Measurements from ENCODE around the gene CLBA1. TPM values are rescaled to one million over a fixed set of nuclear protein-coding genes. Genes with fewer than 3 reads are reported as not detected.

CLBA1 gene
- total and polyA plus RNA-seq, 2 donors from 2014 or later = 13.2 to 22.6 TPM

DNA sequence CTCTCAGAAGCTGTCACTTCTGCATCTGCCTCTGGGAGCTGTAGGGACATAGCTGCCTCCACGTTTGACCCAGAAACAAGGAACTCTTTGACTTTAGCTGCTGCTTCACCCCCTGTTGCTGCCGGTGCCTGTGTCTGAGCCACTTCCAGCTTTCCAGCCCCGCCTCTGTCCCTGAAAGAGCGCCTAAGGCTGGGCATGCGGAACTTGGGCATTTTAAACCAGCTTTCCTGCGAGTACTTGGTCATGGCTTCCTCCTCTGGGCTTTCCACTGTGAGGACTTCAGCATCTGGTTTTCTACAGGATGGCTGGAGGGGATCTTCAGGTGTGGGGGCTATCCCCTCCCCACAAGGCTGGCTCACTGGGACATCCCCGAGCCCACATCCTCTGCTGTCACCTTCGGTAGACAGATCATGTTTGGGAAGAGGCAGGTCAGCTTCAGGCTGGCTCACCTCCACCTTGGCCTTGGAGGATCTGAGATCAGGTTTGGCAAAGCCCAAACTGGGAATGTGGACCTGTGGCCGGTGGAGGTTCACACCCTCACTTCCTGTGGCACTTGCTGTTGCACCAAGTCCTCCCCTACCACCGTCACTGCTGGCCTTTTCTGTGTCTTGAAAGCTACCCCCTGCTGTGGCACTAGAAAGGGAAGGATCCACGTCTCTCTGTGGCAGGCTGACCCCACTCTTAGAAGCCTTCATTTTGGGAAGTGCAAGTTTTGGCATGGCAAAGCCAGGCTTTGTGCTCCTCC lies 45.8 kb upstream of the CLBA1 start:
- Histone ChIP-seq H3K9ac (ENCODE audit: low read length in 3 of 3) (no peak overlapping the region), H3K27me3 (ENCODE audit: control insufficient read depth, insufficient read depth, low read length) (no peaks in the 10 kb centered on the region), H3K27ac (ENCODE audit: low read depth in 2 of 2, low read length in 2 of 2) (no peak overlapping the region), H3K4me1 (ENCODE audit: control insufficient read depth in 2 of 3, insufficient read depth in 2 of 3, low read depth in 1 of 3, low read length in 3 of 3) (no peaks in the 10 kb centered on the region), H3K9me3 (ENCODE audit: control insufficient read depth in 2 of 3, insufficient read depth in 1 of 3, low read length in 3 of 3) (no peaks in the 10 kb centered on the region), H3K4me3 (ENCODE audit: low read length in 3 of 3) (no peak overlapping the region), H3K36me3 (ENCODE audit: control insufficient read depth in 2 of 3, insufficient read depth in 3 of 3, low read length in 3 of 3) (no peaks in the 10 kb centered on the region)
- intact Hi-C loops (cut with DNase I) = no loop called here
- peak in 1 of 5 donors; percentile 48 for DNase-seq
- TF ChIP-seq, protein P1, sequence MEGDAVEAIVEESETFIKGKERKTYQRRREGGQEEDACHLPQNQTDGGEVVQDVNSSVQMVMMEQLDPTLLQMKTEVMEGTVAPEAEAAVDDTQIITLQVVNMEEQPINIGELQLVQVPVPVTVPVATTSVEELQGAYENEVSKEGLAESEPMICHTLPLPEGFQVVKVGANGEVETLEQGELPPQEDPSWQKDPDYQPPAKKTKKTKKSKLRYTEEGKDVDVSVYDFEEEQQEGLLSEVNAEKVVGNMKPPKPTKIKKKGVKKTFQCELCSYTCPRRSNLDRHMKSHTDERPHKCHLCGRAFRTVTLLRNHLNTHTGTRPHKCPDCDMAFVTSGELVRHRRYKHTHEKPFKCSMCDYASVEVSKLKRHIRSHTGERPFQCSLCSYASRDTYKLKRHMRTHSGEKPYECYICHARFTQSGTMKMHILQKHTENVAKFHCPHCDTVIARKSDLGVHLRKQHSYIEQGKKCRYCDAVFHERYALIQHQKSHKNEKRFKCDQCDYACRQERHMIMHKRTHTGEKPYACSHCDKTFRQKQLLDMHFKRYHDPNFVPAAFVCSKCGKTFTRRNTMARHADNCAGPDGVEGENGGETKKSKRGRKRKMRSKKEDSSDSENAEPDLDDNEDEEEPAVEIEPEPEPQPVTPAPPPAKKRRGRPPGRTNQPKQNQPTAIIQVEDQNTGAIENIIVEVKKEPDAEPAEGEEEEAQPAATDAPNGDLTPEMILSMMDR (IDR thresholded peaks at IDR 0.05; ENCODE audit: borderline replicate concordance, extremely low read depth, insufficient read depth) = no peak
- no peak for FAIRE-seq

DNA sequence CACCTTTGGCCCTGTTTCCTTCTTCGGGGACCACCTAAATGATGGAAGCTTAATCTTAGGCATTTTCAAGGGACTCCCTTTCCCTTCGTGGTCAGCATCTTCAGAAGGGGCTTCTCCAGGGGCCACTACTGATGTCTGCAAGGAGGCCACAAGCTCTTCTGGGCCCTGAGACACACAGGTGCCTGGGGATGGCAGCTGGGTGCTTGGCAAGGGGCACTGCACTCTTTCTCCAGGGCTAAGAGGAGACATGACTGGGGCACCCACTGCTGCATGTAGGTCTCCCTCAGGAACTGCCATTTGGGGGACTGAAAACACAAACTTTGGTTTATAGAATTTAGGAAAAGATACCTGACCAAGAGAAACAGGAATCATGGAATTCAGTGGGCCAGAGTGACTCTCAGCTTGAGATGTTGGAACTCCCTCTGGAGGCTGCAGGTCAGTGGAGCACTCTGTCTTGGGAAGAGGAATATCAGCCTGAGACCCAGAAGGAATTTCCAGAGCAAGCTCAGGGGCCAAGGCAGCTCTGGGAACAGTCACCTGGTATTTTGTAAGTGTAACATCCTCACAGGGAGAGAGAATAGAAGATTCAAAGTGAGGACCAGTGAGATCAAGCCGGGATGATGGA lies 45.0 kb upstream of the CLBA1 start:
- Histone ChIP-seq H3K9ac (ENCODE audit: low read length in 3 of 3) (no peak overlapping the region), H3K27me3 (ENCODE audit: control insufficient read depth, insufficient read depth, low read length) (no peaks in the 10 kb centered on the region), H3K9me3 (ENCODE audit: control insufficient read depth in 2 of 3, insufficient read depth in 1 of 3, low read length in 3 of 3) (no peaks in the 10 kb centered on the region), H3K36me3 (ENCODE audit: control insufficient read depth in 2 of 3, insufficient read depth in 3 of 3, low read length in 3 of 3) (no peaks in the 10 kb centered on the region), H3K27ac (ENCODE audit: low read depth in 2 of 2, low read length in 2 of 2) (no peak overlapping the region), H3K4me1 (ENCODE audit: control insufficient read depth in 2 of 3, insufficient read depth in 2 of 3, low read depth in 1 of 3, low read length in 3 of 3) (no peaks in the 10 kb centered on the region), H3K4me3 (ENCODE audit: low read length in 3 of 3) (no peak overlapping the region)
- FAIRE-seq (no peak), DNase-seq (peak in 2 of 5 donors; percentile 29 to 44)
- TF ChIP-seq, protein P1 (IDR thresholded peaks at IDR 0.05; ENCODE audit: borderline replicate concordance, extremely low read depth, insufficient read depth) = no peak
- intact Hi-C loops (cut with DNase I) = no loop called here

DNA sequence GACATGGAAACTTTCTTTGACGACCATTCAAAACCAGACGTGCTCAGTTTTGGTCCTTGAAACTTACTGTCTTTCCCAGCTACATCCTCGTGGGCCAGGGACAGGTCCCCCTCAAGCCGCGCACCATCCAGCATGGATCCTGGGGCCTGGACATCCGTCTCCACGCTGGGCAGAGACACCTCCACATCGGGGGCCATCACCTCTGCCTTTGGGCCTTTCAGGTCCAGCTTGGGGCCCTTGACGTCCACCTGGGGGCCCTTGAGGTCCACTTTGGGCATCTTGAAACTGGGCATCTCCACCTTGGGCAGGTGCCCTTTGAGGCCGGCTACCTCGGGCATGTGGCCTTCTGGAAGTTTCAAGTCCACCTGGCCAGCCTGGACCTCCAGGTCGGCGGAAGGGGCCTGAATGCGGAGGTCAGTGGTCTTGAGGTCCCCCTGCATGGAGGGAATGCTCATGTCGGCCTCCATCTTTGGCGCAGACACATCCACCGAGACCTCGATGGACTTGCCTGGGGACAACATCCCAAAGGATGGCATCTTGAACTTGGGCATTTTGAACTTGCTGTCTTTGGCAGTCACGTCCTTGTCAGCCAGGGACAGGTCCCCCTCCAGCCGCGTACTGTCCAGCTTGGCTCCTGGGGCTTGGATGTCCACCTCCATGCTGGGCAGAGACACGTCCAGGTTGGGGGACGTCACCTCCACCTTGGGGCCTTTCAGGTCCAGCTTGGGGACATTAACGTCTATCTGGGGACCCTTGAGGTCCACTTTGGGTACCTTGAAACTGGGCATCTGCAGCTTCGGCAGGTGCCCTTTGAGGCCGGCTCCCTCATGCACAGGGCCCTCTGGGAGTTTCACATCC lies 43.9 kb upstream of the CLBA1 start:
- TF ChIP-seq, protein P1 (IDR thresholded peaks at IDR 0.05; ENCODE audit: borderline replicate concordance, extremely low read depth, insufficient read depth) = no peak
- no peaks in the 10 kb centered on the region for H3K4me1 ChIP-seq (ENCODE audit: control insufficient read depth in 2 of 3, insufficient read depth in 2 of 3, low read depth in 1 of 3, low read length in 3 of 3)
- intact Hi-C loops (cut with DNase I) = no loop called here
- no peak overlapping the region for H3K27ac ChIP-seq (ENCODE audit: low read depth in 2 of 2, low read length in 2 of 2)
- H3K4me3 ChIP-seq (ENCODE audit: low read length in 3 of 3) = no peak overlapping the region
- DNase-seq = peak in 1 of 5 donors; percentile 68
- no peaks in the 10 kb centered on the region for H3K27me3 ChIP-seq (ENCODE audit: control insufficient read depth, insufficient read depth, low read length)
- H3K9me3 ChIP-seq (ENCODE audit: control insufficient read depth in 2 of 3, insufficient read depth in 1 of 3, low read length in 3 of 3) = no peaks in the 10 kb centered on the region
- no peaks in the 10 kb centered on the region for H3K36me3 ChIP-seq (ENCODE audit: control insufficient read depth in 2 of 3, insufficient read depth in 3 of 3, low read length in 3 of 3)
- no peak overlapping the region for H3K9ac ChIP-seq (ENCODE audit: low read length in 3 of 3)
- FAIRE-seq = no peak
